HepG2 (cell line): ENCODE results near the gene PLIN4. TPM values are rescaled to one million over a fixed set of nuclear protein-coding genes. Genes with fewer than 3 reads are reported as not detected.

Experiments
- ARID5B ChIP-seq: IDR thresholded peaks from 2 replicates; pipeline ENCODE4 v1.4.0; 2020; ENCODE audit warnings: mild to moderate bottlenecking, missing genetic modification reagents
- CAMTA2 ChIP-seq: sonication (generic); formaldehyde crosslinking; IDR thresholded peaks from 2 replicates; pipeline ENCODE4 v1.4.0; 2020; ENCODE audit warnings: mild to moderate bottlenecking, missing genetic modification reagents, borderline replicate concordance
- E2F5 ChIP-seq: sonication (generic); formaldehyde crosslinking; conservative IDR thresholded peaks from 2 replicates; pipeline ENCODE4 v1.4.0; 2020; ENCODE audit warnings: missing genetic modification reagents
- ELF4 ChIP-seq: sonication (generic); formaldehyde crosslinking; IDR thresholded peaks from 2 replicates; pipeline ENCODE4 v1.5.0; 2020; ENCODE audit warnings: missing genetic modification reagents, mild to moderate bottlenecking, moderate library complexity, borderline replicate concordance
- IRF1 ChIP-seq: sonication (generic); formaldehyde crosslinking; IDR thresholded peaks from 2 replicates; pipeline ENCODE4 v1.4.0; 2020; ENCODE audit warnings: low read depth, mild to moderate bottlenecking, missing genetic modification reagents
- LRRFIP1 ChIP-seq: sonication (generic); formaldehyde crosslinking; conservative IDR thresholded peaks from 2 replicates; pipeline ENCODE4 v1.4.0; 2020; ENCODE audit warnings: missing genetic modification reagents
- MAFK ChIP-seq, 2 experiments: IDR thresholded peaks in 1 of 2; conservative IDR thresholded peaks in 1 of 2; 2 replicates each; pipeline ENCODE4 v1.6.1; 2011; ENCODE audit warnings: improper control_type of control experiment in 2 of 2, low read length in 2 of 2
- NONO ChIP-seq, 2 experiments: fragments of 450-650 bp in 1 of 2; sonication (generic) in 1 of 2; formaldehyde crosslinking in 1 of 2; IDR thresholded peaks in 1 of 2; conservative IDR thresholded peaks in 1 of 2; 2 replicates each; pipeline versions ENCODE4 v1.6.1 to v1.8.0; 2017 to 2022; ENCODE audit warnings: mild to moderate bottlenecking in 1 of 2, missing genetic modification reagents in 1 of 2, moderate library complexity in 1 of 2
- POGK ChIP-seq: sonication (generic); formaldehyde crosslinking; conservative IDR thresholded peaks from 2 replicates; pipeline ENCODE4 v1.8.0; 2022; ENCODE audit warnings: mild to moderate bottlenecking, moderate library complexity, missing genetic modification reagents
- RFXANK ChIP-seq: IDR thresholded peaks from 2 replicates; pipeline ENCODE4 v1.6.1; 2016
- ZBTB42 ChIP-seq: sonication (generic); formaldehyde crosslinking; IDR thresholded peaks from 2 replicates; pipeline ENCODE4 v1.5.0; 2020; ENCODE audit warnings: mild to moderate bottlenecking, missing genetic modification reagents
- ZFP90 ChIP-seq: sonication (generic); formaldehyde crosslinking; IDR thresholded peaks from 2 replicates; pipeline ENCODE4 v1.8.0; 2022; ENCODE audit warnings: missing genetic modification reagents, mild to moderate bottlenecking, inconsistent platforms, borderline replicate concordance
- ZNF350 ChIP-seq: sonication (generic); formaldehyde crosslinking; IDR thresholded peaks from 2 replicates; pipeline ENCODE4 v1.4.0; 2020; ENCODE audit warnings: mild to moderate bottlenecking, low read depth, missing genetic modification reagents, borderline replicate concordance
- ZNF552 ChIP-seq: sonication (generic); formaldehyde crosslinking; IDR thresholded peaks from 2 replicates; pipeline ENCODE4 v1.9.0; 2022; ENCODE audit warnings: missing genetic modification reagents, mild to moderate bottlenecking, borderline replicate concordance
- ZNF562 ChIP-seq: sonication (generic); formaldehyde crosslinking; IDR thresholded peaks from 2 replicates; pipeline ENCODE4 v1.8.0; 2022; ENCODE audit warnings: missing genetic modification reagents, borderline replicate concordance
- ZNF616 ChIP-seq: sonication (generic); formaldehyde crosslinking; IDR thresholded peaks from 2 replicates; pipeline ENCODE4 v1.5.0; 2020; ENCODE audit warnings: low read depth, mild to moderate bottlenecking, missing genetic modification reagents
- ZNF775 ChIP-seq: sonication (generic); formaldehyde crosslinking; IDR thresholded peaks from 2 replicates; pipeline ENCODE4 v1.4.0; 2020; ENCODE audit warnings: missing genetic modification reagents, mild to moderate bottlenecking, moderate library complexity, borderline replicate concordance
- ZSCAN21 ChIP-seq: sonication (generic); formaldehyde crosslinking; IDR thresholded peaks from 2 replicates; pipeline ENCODE4 v1.8.0; 2022; ENCODE audit warnings: mild to moderate bottlenecking, missing genetic modification reagents, moderate library complexity, borderline replicate concordance
- polyA plus RNA-seq, 8 experiments: library from polyadenylated mRNA; depleted of rRNA in 3 of 8; stranded (reverse) in 7 of 8; unstranded in 1 of 8; fragments of >200 nt; fragmentation: Illumina TruSeq in 4 of 8; extraction: Trizol in 4 of 8; gene quantifications; 2 replicates each; pipeline versions ENCODE4 v1.2.1 to v1.2.3, GENCODE V29; 2011 to 2016; ENCODE audit warnings: low read depth in 4 of 8, missing spikeins in 1 of 8, mixed read lengths in 1 of 8; ENCODE audit not compliant: insufficient read depth in 1 of 8
- total RNA-seq, 5 experiments: library from RNA; depleted of rRNA; stranded (reverse); fragments of >200 nt; fragmentation: Illumina TruSeq; extraction: Trizol; gene quantifications; 2 replicates each; pipeline ENCODE4 v1.2.3, GENCODE V29; 2016; ENCODE audit warnings: low read depth in 1 of 5

The PLIN4 gene
- total and polyA plus RNA-seq, 2 of the 13 experiments (the other 11 are each of a cell fraction or from before 2014, with no cell fraction given), result 1.1 to 1.3 TPM

GRCh38 chr19:4534836-4535658 lies 16.8 kb upstream of the PLIN4 start, which contains the start of gene PLIN5 (continued):
- TF ChIP-seq ZNF562 (CRISPR knock-in tag) (no peak), ARID5B (CRISPR knock-in tag) (no peak), E2F5 (CRISPR knock-in tag) (peak; percentile 83), LRRFIP1 (no peak), RFXANK (CRISPR knock-in tag) (no peak), ZNF350 (CRISPR knock-in tag) (no peak), CAMTA2 (CRISPR knock-in tag) (no peak), ZFP90 (CRISPR knock-in tag) (no peak), ZNF775 (no peak), MAFK (conservative IDR thresholded peaks at IDR 0.05 in 1 of 2, IDR thresholded peaks at IDR 0.05 in 1 of 2; ENCODE audit: low read length in 2 of 2) (no peak), POGK (CRISPR knock-in tag) (no peak), ZNF616 (CRISPR knock-in tag) (no peak), IRF1 (CRISPR knock-in tag) (no peak), ELF4 (no peak), ZSCAN21 (CRISPR knock-in tag) (no peak), ZBTB42 (CRISPR knock-in tag) (no peak), NONO (IDR thresholded peaks at IDR 0.05) (no peak), NONO (CRISPR knock-in tag; conservative IDR thresholded peaks at IDR 0.05) (peak; percentile 35; the same call in 1 of the 2 replicates), ZNF552 (no peak)
